GM23248 (cell line): ENCODE data around the gene GPRC6A.

ENCODE experiments used
- EZH2 ChIP-seq: fragments of 200-600 bp; sonication (generic); IDR thresholded peaks from 2 replicates; pipeline ENCODE4 v1.6.1; 2018; ENCODE audit warnings: antibody characterized with exemption, mild to moderate bottlenecking; ENCODE audit not compliant: insufficient read depth, poor library complexity, severe bottlenecking
- EZH2phosphoT487 ChIP-seq: fragments of 200-600 bp; sonication (generic); IDR thresholded peaks from 2 replicates; pipeline ENCODE4 v1.6.1; 2018; ENCODE audit warnings: antibody characterized with exemption, moderate library complexity, mild to moderate bottlenecking, low read depth; ENCODE audit not compliant: insufficient read depth

GRCh38 chr6:116876107-116876506, 47.2 kb upstream of the GPRC6A start:
- TF ChIP-seq EZH2phosphoT487, result no peak
- TF ChIP-seq EZH2, result no peak
